CD4-positive, alpha-beta T cell treated with Interleukin-15 for 4 hours (primary cell): ENCODE data around the gene ZNF329.
"Not testable (repeated sequence)": the region's sequence is repeated elsewhere in the genome, so short reads cannot be mapped to it uniquely, and the experiment has no call there.

Experiments
- DNase-seq: peaks from one replicate; pipeline ENCODE4 v3.0.0-alpha.2; 2020; ENCODE audit warnings: low spot score

ZNF329 gene

GRCh38 chr19:58150328-58150921 lies at the start of gene ZNF329:
ZNF329 (minus strand) TSS chr19:58150789; CDS start chr19:58129503, 21,286 bp downstream.
- DNase-seq: peak; percentile 93

- DNase-seq: no peak
Observed at GRCh38 chr19:58196901-58197616, 46.5 kb upstream of the ZNF329 start.

- no peak for DNase-seq
Observed at GRCh38 chr19:58183817-58184215, 33.2 kb upstream of the ZNF329 start.

- DNase-seq: peak; percentile 94
Observed at GRCh38 chr19:58182989-58183816, 32.6 kb upstream of the ZNF329 start, which contains the start of gene ZNF274. ZNF274 (plus strand) TSS chr19:58183061; CDS start chr19:58183966, 905 bp downstream.

GRCh38 chr19:58182577-58182988 lies 32.0 kb upstream of the ZNF329 start:
- peak; percentile 85 for DNase-seq

GRCh38 chr19:58181902-58182576 lies 31.4 kb upstream of the ZNF329 start:
- peak; percentile 55 for DNase-seq

- DNase-seq: no peak
Observed at GRCh38 chr19:58170860-58171259, 20.3 kb upstream of the ZNF329 start.

GRCh38 chr19:58166708-58167280 lies 16.2 kb upstream of the ZNF329 start:
- no peak for DNase-seq

- DNase-seq: no peak
Observed at GRCh38 chr19:58166268-58166667, 15.7 kb upstream of the ZNF329 start.

GRCh38 chr19:58157045-58157728 lies 6.6 kb upstream of the ZNF329 start:
- no peak for DNase-seq

GRCh38 chr19:58154679-58155648 lies 4.4 kb upstream of the ZNF329 start:
- peak; percentile 96 for DNase-seq

GRCh38 chr19:58154287-58154678 lies 3.7 kb upstream of the ZNF329 start:
- no peak for DNase-seq

GRCh38 chr19:58153386-58153785 lies 2.8 kb upstream of the ZNF329 start:
- DNase-seq: no peak

GRCh38 chr19:58147475-58147874 lies 3.1 kb downstream of the ZNF329 start:
- not testable (repeated sequence) for DNase-seq

- no peak for DNase-seq
Observed at GRCh38 chr19:58145849-58146248, 4.7 kb downstream of the ZNF329 start.

- no peak for DNase-seq
Observed at GRCh38 chr19:58134244-58134643, 16.3 kb downstream of the ZNF329 start.

- no peak for DNase-seq
Observed at GRCh38 chr19:58129284-58129683, 21.3 kb downstream of the ZNF329 start.

GRCh38 chr19:58128041-58128685 lies 22.4 kb downstream of the ZNF329 start:
- DNase-seq: no peak

GRCh38 chr19:58123354-58123753 lies 27.2 kb downstream of the ZNF329 start:
- no peak for DNase-seq
